Right kidney (tissue), 1 donor: ENCODE data around the gene CYB561.

Experiments
- DNase-seq: peaks from one replicate; pipeline ENCODE4 v3.0.0-alpha.2; 2016

The CYB561 gene

GRCh38 chr17:63452046-63452961 is 6.2 kb upstream of the CYB561 start:
- no peak for DNase-seq

- no peak for DNase-seq
Measured at GRCh38 chr17:63451150-63451549, 5.0 kb upstream of the CYB561 start.

- no peak for DNase-seq
Measured at GRCh38 chr17:63450551-63450950, 4.4 kb upstream of the CYB561 start.

GRCh38 chr17:63448655-63449054 is 2.5 kb upstream of the CYB561 start:
- DNase-seq, result no peak

DNA sequence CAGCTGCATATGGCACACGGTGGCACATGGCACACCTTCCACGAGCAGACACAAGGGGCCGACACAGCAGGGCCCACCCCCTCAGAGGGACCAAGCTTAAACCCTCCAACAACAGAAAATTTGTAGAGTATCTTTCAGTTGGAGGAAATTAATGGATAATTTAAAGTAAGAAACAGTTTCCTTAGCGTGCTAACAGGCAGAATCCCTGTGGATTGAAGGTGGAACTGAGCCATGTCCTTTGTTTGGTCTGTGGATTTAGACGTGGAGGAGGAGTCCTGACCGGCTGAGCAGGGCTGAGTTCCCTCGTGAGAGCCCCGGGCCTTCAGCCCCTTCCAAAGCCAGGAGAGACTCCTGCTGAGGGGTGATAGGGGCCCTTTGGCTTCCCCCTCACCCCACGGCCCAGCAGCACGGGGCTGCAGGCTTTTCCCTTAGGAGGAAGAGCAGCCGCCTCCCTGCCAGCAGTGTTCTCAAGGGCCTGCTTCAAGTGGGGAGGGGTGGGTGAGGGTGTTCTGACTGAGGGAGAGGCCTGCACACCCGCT is 1.4 kb upstream of the CYB561 start:
- DNase-seq, result no peak

- peak; percentile 66 for DNase-seq
Measured at GRCh38 chr17:63446753-63447470, 806 bp upstream of the CYB561 start.

- no peak for DNase-seq
Measured at GRCh38 chr17:63445571-63445953, 544 bp downstream of the CYB561 start.

- DNase-seq, result peak; percentile 1
Measured at GRCh38 chr17:63445065-63445464, 1.0 kb downstream of the CYB561 start.

- no peak for DNase-seq
Measured at GRCh38 chr17:63444457-63444856, 1.6 kb downstream of the CYB561 start.

- no peak for DNase-seq
Measured at GRCh38 chr17:63443053-63443452, 3.1 kb downstream of the CYB561 start.

DNA sequence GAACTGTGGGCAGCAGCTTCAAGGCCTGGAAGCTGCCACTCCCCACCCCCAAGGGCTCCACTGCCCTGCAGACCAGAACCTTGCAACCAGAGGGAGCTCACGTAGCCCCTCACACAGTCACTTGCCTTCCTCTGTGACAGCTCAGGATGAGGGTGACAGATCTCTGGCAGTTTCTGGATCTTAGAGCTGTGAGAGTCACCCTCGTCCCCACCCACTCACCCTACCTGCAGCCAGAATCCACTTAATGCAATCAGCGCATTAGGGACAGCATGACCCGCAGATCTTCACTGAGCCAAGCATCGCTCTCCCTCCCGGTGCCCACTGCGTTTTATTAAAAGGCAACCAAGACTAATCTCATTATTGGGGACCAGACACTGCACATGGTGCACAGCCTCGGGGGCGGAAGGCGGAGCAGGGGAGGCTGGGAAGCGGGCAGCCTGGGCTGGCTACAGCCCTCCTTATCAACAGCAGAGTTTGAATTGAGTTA is 3.5 kb downstream of the CYB561 start:
- no peak for DNase-seq

DNA sequence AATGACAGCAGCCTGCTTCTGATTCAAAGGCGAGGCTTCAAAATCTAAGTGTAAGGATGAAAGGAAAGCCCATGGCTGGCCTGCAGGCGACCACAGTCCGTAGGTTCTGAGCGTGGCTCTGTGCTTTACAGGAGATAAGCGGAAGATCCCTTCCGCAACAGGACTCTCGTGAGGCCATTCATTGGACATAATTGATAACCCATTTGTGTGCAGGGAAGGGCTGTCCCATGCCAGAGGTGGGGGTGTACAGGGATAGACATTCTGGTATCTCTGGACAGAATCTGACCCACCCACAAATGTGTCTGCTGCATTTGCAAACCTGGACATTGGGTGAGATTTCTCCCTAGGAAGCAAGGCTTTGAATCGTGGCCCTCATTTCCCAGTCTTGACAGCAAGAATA is 4.0 kb downstream of the CYB561 start:
- no peak for DNase-seq

GRCh38 chr17:63441654-63442053 is 4.5 kb downstream of the CYB561 start:
- no peak for DNase-seq

DNA sequence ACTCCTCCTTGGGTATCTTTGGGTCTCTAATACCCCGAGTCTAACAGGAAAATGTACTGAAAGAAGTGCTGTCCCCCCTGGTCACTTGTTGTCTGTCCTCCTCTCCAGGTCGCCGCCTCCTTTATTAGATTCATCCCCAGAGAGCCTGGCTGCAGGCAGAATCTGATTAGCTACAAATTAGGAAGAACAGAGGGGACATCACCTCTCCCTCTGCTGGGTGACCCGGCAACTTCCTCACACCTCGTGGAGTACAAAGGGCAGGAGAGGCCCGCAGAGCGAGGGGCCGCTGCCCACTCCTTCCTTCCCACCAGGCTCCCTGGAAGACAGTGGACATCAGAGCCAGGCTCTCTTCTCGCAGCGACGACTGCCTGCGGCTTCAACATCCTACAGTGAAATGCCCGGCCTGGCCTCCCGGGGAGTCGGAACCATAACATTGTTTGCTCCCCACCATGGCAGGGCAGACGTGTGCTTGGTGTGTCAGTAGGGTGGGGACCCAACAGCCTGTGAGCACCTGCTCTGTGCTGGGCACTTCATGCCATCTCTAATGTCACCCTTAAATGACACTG is 5.3 kb downstream of the CYB561 start:
- no peak for DNase-seq

DNA sequence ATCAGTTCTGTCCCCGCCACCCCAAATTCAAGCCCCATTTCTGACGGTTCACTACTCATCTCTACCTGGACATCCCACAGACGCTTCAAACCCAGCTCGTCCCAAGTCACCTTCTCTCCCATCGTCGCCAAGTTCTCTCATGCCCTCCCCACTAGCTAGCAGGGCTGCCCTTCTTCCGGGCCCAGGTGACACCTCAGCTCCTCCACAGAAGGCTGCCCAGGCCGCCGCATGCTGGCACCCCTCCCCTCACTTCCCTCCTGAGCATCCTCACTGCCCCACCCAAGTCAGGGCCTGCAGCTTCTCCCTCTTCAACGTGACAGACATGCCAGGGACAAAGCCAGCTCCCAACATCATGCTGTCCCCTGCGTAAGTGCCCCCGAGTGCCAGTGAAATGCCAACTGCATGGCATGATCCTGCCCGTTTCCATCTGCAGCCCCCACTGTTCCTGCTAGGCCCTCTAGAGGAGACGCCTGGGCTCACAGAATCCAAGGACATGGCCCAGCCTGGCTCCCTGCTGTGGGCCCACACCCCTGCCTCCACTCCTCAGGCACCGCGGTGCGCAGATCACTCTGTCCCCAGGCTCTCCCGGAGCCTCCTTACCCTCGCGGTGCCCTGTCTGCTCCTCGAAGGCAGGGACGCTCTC is 5.9 kb downstream of the CYB561 start:
- DNase-seq, result no peak

DNA sequence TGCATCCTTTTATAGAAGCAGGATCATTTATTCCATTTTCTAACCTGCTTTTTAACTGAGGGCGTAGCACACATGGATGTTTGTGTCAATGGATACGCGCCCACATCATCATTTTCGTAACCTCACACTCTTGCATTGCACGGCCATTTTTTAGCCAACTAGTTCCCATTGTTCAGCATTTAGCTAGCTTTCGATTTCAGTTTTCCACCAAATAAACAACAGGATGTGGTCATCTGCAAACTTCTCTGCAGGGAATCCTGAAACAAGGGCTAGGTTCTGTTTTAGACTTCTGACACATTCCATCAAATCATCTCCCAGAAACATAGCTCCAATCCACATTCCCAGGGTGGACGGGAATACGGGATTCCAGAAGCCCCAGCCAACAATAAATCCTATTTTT is 6.4 kb downstream of the CYB561 start:
- no peak for DNase-seq

GRCh38 chr17:63438092-63439051 is 7.7 kb downstream of the CYB561 start:
- no peak for DNase-seq

DNA sequence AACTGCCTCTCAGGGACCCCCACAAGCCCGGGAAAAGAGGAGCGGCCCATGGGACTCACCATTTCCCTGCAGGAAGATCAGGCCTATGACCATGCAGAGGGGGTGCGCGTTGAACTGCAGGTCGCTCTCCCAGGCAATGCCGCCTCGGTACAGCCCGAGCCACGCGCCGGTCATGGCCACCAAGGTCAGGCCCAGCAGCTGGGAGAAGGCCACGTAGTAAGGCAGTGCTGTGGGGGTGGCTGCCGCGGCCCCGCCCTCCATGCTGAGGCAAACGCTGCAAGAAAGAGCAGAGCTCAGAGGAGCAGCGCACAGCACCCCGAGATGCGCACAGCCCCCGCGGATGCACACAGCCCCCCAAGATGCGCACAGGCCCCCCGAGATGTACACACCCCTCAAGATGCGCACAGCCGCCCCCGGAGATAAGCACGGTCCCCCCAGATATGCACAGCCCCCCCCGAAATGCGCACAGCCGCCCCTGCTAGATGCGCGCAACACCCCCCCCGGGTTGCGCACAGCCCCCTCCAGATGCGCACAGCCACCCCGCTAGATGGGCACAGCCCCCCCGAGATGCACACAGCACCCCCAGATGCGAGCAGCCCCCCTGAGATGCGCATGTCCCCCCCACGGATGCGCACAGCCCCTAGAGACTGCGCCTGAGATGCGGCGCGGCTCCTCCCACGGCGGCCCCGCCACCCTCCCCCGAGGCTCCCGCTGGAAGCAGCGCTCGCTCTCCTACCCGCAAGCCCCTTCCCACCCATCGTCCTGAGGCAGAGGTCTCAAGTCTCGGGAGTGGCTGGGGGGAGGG is 8.6 kb downstream of the CYB561 start:
- DNase-seq, result no peak

GRCh38 chr17:63436523-63437110 is 9.5 kb downstream of the CYB561 start:
- no peak for DNase-seq
